ENCODE measurements around the gene ATP8B1. TPM values are rescaled to one million over a fixed set of nuclear protein-coding genes. Genes with fewer than 3 reads are reported as not detected.

ATP8B1 gene
- total RNA-seq, 1 donor from 2014 or later, result 0.15 TPM

DNA sequence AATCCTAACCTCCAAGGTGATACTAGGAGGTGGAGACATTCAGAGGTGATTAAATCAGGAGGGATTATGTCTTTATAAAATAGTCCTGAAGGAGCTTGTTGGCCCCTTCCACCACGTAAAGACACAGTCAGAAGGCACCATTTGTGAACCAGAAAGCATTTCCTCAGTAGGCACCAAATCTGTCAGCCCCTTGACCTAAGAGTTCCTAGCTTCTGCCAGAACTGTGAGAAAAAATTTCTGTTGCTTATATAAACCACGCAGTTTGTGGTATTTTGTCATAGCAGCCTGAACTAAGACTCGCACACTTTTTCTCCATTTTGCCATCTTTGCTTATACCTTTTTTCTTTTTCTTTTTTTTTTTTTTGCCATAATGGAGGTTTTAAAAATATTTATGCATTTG, 162.9 kb downstream of the ATP8B1 start:
- peaks cover 6% of the 10 kb centered on the region for H3K9me3 Mint-ChIP-seq
- DNase-seq (ENCODE audit: low spot score), result no peak
- peaks cover 3% of the 10 kb centered on the region for H3K4me1 ChIP-seq
- no peaks in the 10 kb centered on the region for H4K20me1 ChIP-seq (ENCODE audit: low read depth)
- H3K27ac ChIP-seq, result no peak overlapping the region
- H3F3A ChIP-seq (ENCODE audit: low read depth), result no peaks in the 10 kb centered on the region
- no peak overlapping the region for H3K27ac Mint-ChIP-seq
- H3K9me3 ChIP-seq (ENCODE audit: low read depth), result no peaks in the 10 kb centered on the region
- H3K36me3 ChIP-seq, result no peaks in the 10 kb centered on the region
- H3K36me3 Mint-ChIP-seq, result peaks cover 22% of the 10 kb centered on the region
- TF ChIP-seq, protein P1, sequence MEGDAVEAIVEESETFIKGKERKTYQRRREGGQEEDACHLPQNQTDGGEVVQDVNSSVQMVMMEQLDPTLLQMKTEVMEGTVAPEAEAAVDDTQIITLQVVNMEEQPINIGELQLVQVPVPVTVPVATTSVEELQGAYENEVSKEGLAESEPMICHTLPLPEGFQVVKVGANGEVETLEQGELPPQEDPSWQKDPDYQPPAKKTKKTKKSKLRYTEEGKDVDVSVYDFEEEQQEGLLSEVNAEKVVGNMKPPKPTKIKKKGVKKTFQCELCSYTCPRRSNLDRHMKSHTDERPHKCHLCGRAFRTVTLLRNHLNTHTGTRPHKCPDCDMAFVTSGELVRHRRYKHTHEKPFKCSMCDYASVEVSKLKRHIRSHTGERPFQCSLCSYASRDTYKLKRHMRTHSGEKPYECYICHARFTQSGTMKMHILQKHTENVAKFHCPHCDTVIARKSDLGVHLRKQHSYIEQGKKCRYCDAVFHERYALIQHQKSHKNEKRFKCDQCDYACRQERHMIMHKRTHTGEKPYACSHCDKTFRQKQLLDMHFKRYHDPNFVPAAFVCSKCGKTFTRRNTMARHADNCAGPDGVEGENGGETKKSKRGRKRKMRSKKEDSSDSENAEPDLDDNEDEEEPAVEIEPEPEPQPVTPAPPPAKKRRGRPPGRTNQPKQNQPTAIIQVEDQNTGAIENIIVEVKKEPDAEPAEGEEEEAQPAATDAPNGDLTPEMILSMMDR (IDR thresholded peaks at IDR 0.05), result no peak
- TF ChIP-seq EZH2phosphoT487 (IDR thresholded peaks at IDR 0.05) (no peak), EZH2 (IDR thresholded peaks at IDR 0.05) (no peak)
- no peak overlapping the region for H3K9ac ChIP-seq
- no peak overlapping the region for H3K4me3 Mint-ChIP-seq
- H3K4me3 ChIP-seq, result no peak overlapping the region
- H3K4me2 ChIP-seq, result no peak overlapping the region
- H3K27me3 Mint-ChIP-seq (ENCODE audit: insufficient read depth, low read depth), result no peaks in the 10 kb centered on the region
- H3K4me1 Mint-ChIP-seq, result peaks cover 3% of the 10 kb centered on the region
- no peaks in the 10 kb centered on the region for H3K79me2 ChIP-seq (ENCODE audit: low read depth)
- H2AFZ ChIP-seq (replicated peaks), result no peak overlapping the region
- no peaks in the 10 kb centered on the region for H3K27me3 ChIP-seq

DNA sequence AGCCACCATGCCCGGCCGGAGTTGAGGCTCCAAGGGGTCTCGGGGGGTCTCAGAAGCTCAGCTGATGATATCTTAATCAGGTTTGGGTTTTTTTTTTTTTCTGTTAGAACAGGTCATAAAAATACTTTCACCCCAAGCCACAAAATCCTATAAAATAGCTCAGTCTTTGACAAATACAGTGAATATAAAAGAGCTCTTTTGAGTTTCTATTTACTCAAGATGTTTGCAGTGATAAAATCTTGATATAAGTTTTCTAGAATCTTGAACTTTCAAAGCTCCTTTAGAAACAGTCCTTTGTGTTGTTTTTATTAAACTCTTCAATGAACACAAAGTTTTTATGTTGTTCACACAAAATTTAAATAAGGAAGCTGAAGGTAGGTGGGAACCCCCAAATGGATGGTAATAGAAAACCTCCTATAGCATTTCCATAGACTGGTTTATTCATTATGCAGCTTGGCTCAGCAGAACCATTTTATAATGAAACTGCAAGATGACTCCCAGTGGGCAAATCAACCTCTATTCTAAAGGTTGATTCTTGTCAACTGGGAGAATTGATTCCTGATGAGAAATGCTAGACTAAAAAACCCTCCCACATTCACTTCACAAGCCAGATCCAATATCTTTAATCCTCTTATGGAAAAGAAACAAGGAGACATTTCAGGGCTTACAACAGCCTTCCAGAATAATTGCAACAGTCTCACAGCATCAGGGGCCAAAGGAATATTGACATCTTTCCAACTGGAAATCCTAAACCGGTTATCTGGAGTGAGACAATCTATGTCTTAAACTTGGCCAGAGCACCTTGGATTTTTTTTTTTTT, 167.9 kb downstream of the ATP8B1 start:
- H3K9me3 Mint-ChIP-seq, result peaks cover 5% of the 10 kb centered on the region
- peaks cover 12% of the 10 kb centered on the region for H3F3A ChIP-seq (ENCODE audit: low read depth)
- no peaks in the 10 kb centered on the region for H3K27me3 ChIP-seq
- H3K4me3 ChIP-seq, result no peak overlapping the region
- no peaks in the 10 kb centered on the region for H3K79me2 ChIP-seq (ENCODE audit: low read depth)
- TF ChIP-seq, protein P1 (IDR thresholded peaks at IDR 0.05), result no peak
- TF ChIP-seq EZH2phosphoT487 (IDR thresholded peaks at IDR 0.05) (no peak), EZH2 (IDR thresholded peaks at IDR 0.05) (no peak)
- peaks cover 13% of the 10 kb centered on the region for H3K4me1 Mint-ChIP-seq
- no peaks in the 10 kb centered on the region for H4K20me1 ChIP-seq (ENCODE audit: low read depth)
- peak overlapping the region; percentile 5 for H3K27ac Mint-ChIP-seq
- H3K4me3 Mint-ChIP-seq, result no peak overlapping the region
- H2AFZ ChIP-seq (replicated peaks), result no peak overlapping the region
- H3K27ac ChIP-seq, result no peak overlapping the region
- H3K9me3 ChIP-seq (ENCODE audit: low read depth), result no peaks in the 10 kb centered on the region
- no peaks in the 10 kb centered on the region for H3K27me3 Mint-ChIP-seq (ENCODE audit: insufficient read depth, low read depth)
- no peak overlapping the region for H3K4me2 ChIP-seq
- H3K36me3 Mint-ChIP-seq, result peaks cover 8% of the 10 kb centered on the region
- H3K9ac ChIP-seq, result no peak overlapping the region
- H3K4me1 ChIP-seq, result peaks cover 5% of the 10 kb centered on the region
- DNase-seq (ENCODE audit: low spot score), result no peak
- no peaks in the 10 kb centered on the region for H3K36me3 ChIP-seq

- Histone ChIP-seq H3K27me3 (no peaks in the 10 kb centered on the region), H4K20me1 (ENCODE audit: low read depth) (no peaks in the 10 kb centered on the region), H3F3A (ENCODE audit: low read depth) (peaks cover 12% of the 10 kb centered on the region), H3K27ac (no peak overlapping the region), H2AFZ (replicated peaks) (no peak overlapping the region), H3K4me2 (no peak overlapping the region), H3K4me1 (peaks cover 5% of the 10 kb centered on the region), H3K9me3 (ENCODE audit: low read depth) (no peaks in the 10 kb centered on the region), H3K4me3 (no peak overlapping the region), H3K79me2 (ENCODE audit: low read depth) (no peaks in the 10 kb centered on the region), H3K36me3 (no peaks in the 10 kb centered on the region), H3K9ac (no peak overlapping the region)
- peaks cover 22% of the 10 kb centered on the region for H3K4me1 Mint-ChIP-seq
- no peaks in the 10 kb centered on the region for H3K27me3 Mint-ChIP-seq (ENCODE audit: insufficient read depth, low read depth)
- H3K36me3 Mint-ChIP-seq, result peaks cover 6% of the 10 kb centered on the region
- peak overlapping the region; percentile 18 for H3K27ac Mint-ChIP-seq
- H3K4me3 Mint-ChIP-seq, result peak overlapping the region; percentile 31
- DNase-seq (ENCODE audit: low spot score), result no peak
- TF ChIP-seq EZH2 (IDR thresholded peaks at IDR 0.05) (no peak), EZH2phosphoT487 (IDR thresholded peaks at IDR 0.05) (no peak)
- TF ChIP-seq, protein P1 (IDR thresholded peaks at IDR 0.05), result no peak
- peaks cover 5% of the 10 kb centered on the region for H3K9me3 Mint-ChIP-seq
Observed at GRCh38 chr18:57631697-57632096, 171.4 kb downstream of the ATP8B1 start.
